K562 (cell line): ENCODE data around the gene PLCD1. TPM values are rescaled to one million over a fixed set of nuclear protein-coding genes. Genes with fewer than 3 reads are reported as not detected.

Experiments used
- ATF6 ChIP-seq: sonication (generic); formaldehyde crosslinking; IDR thresholded peaks from 2 replicates; pipeline ENCODE4 v1.4.0; 2020; ENCODE audit warnings: mild to moderate bottlenecking, missing genetic modification reagents
- BCLAF1 ChIP-seq, 2 experiments: fragments of 450-650 bp in 1 of 2; IDR thresholded peaks; 2 replicates each; pipeline ENCODE4 v1.6.1; 2011 to 2017; ENCODE audit warnings: low read depth in 2 of 2, antibody characterized with exemption in 1 of 2, borderline replicate concordance in 1 of 2, low read length in 1 of 2, mild to moderate bottlenecking in 1 of 2, mixed read lengths in 1 of 2; ENCODE audit not compliant: control insufficient read depth in 1 of 2
- DPF2 ChIP-seq: fragments of 450-650 bp; IDR thresholded peaks from 2 replicates; pipeline ENCODE4 v1.6.1; 2016
- ELF1 ChIP-seq: fragments of 200-800 bp; sonication (Bioruptor generic); IDR thresholded peaks from 2 replicates; pipeline ENCODE4 v1.6.1; 2016; ENCODE audit warnings: missing genetic modification characterization, missing compliant biosample characterization
- FOXJ2 ChIP-seq: fragments of 200-800 bp; sonication (Bioruptor generic); IDR thresholded peaks from 2 replicates; pipeline ENCODE4 v1.6.1; 2016; ENCODE audit warnings: missing genetic modification characterization, missing compliant biosample characterization
- HSF4 ChIP-seq: fragments of 250-450 bp; sonication (Bioruptor Pico); IDR thresholded peaks from 2 replicates; pipeline ENCODE4 v2.1.2; 2022; ENCODE audit warnings: mild to moderate bottlenecking, moderate library complexity, borderline replicate concordance
- KAT7 ChIP-seq: sonication (generic); formaldehyde crosslinking; IDR thresholded peaks from 2 replicates; pipeline ENCODE4 v1.8.0; 2022; ENCODE audit warnings: missing genetic modification reagents, mild to moderate bottlenecking, borderline replicate concordance
- MED1 ChIP-seq: sonication (generic); formaldehyde crosslinking; IDR thresholded peaks from 2 replicates; pipeline ENCODE4 v1.8.1; 2023; ENCODE audit warnings: missing genetic modification reagents, borderline replicate concordance
- MNT ChIP-seq, 2 experiments: fragments of 450-650 bp; conservative IDR thresholded peaks; 2 replicates each; pipeline ENCODE4 v1.6.1; 2017; ENCODE audit warnings: mild to moderate bottlenecking in 2 of 2, moderate library complexity in 2 of 2
- MXD1 ChIP-seq: fragments of 250-450 bp; sonication (Bioruptor Pico); IDR thresholded peaks from 2 replicates; pipeline ENCODE4 v1.8.0; 2021; ENCODE audit warnings: borderline replicate concordance, mild to moderate bottlenecking, moderate library complexity; ENCODE audit not compliant: poor library complexity, severe bottlenecking
- PCBP1 ChIP-seq: fragments of 200-400 bp; formaldehyde crosslinking; IDR thresholded peaks from 2 replicates; pipeline ENCODE4 v1.6.1; 2018; ENCODE audit warnings: mild to moderate bottlenecking, low read depth, low read length; ENCODE audit not compliant: poor library complexity, severe bottlenecking
- RFX7 ChIP-seq: fragments of 250-450 bp; sonication (Bioruptor Pico); IDR thresholded peaks from 2 replicates; pipeline ENCODE4 v1.5.1; 2021; ENCODE audit warnings: mild to moderate bottlenecking
- SNAPC5 ChIP-seq: fragments of 250-450 bp; sonication (Bioruptor Pico); IDR thresholded peaks from 2 replicates; pipeline ENCODE4 v1.8.0; 2021; ENCODE audit warnings: moderate library complexity, mild to moderate bottlenecking, inconsistent platforms
- STAT5A ChIP-seq: IDR thresholded peaks from 2 replicates; pipeline ENCODE4 v1.6.1; 2012; ENCODE audit warnings: low read length, inconsistent platforms, borderline replicate concordance
- TBP ChIP-seq: optimal IDR thresholded peaks from 2 replicates; pipeline ENCODE3; 2011; ENCODE audit warnings: low read depth, low read length, improper control_type of control experiment
- TRIM25 ChIP-seq: fragments of 450-650 bp; IDR thresholded peaks from 2 replicates; pipeline ENCODE4 v1.7.0; 2016; ENCODE audit warnings: borderline replicate concordance
- ZNF395 ChIP-seq: fragments of 200-800 bp; sonication (Bioruptor generic); IDR thresholded peaks from 2 replicates; pipeline ENCODE4 v1.6.1; 2017; ENCODE audit warnings: missing genetic modification characterization, missing compliant biosample characterization
- polyA plus RNA-seq, 8 experiments: library from polyadenylated mRNA; depleted of rRNA in 4 of 8; stranded (reverse) in 5 of 8; unstranded in 3 of 8; fragments of >200 nt; fragmentation: Nextera tagmentation in 2 of 8; fragmentation: Illumina TruSeq in 1 of 8; extraction: Ambion mirVana in 2 of 8; extraction: Trizol in 1 of 8; gene quantifications; 2 replicates each; pipeline versions ENCODE4 v1.2.1 to v1.2.3, GENCODE V29; 2011 to 2014; ENCODE audit warnings: inconsistent platforms in 1 of 8, missing spikeins in 1 of 8
- total RNA-seq, 7 experiments: library from RNA; depleted of rRNA in 6 of 7; stranded (reverse); fragments of >200 nt in 6 of 7; fragmentation: Illumina TruSeq in 2 of 7; extraction: Trizol in 2 of 7; gene quantifications; 2 replicates each; pipeline versions ENCODE4 v1.2.1 to v1.2.3, GENCODE V29; 2011 to 2021; ENCODE audit warnings: low replicate concordance in 1 of 7

PLCD1 gene
- total and polyA plus RNA-seq, 9 of the 15 experiments (the other 6 are each of a cell fraction or from before 2014, with no cell fraction given): 5.4 to 209 (median 116) TPM

- TF ChIP-seq PCBP1: no peak
- no peak for TF ChIP-seq FOXJ2 (tag)
- TF ChIP-seq ATF6 (CRISPR knock-in tag): no peak
- TF ChIP-seq BCLAF1 (IDR thresholded peaks at IDR 0.05; ENCODE audit: borderline replicate concordance in 1 of 2, control insufficient read depth in 1 of 2, low read depth in 2 of 2, low read length in 1 of 2): no peak
- no peak for TF ChIP-seq TRIM25
- 0 out of 2 replicates have a peak, but pooled peaks have one; percentile 51 for TF ChIP-seq HSF4 (CRISPR knock-in tag)
- TF ChIP-seq STAT5A: no peak
- TF ChIP-seq ZNF395: no peak
- no peak for TF ChIP-seq SNAPC5 (CRISPR knock-in tag)
- no peak for TF ChIP-seq DPF2
- no peak for TF ChIP-seq MNT (conservative IDR thresholded peaks at IDR 0.05)
- no peak for TF ChIP-seq KAT7 (CRISPR knock-in tag)
- no peak for TF ChIP-seq MXD1 (CRISPR knock-in tag)
- no peak for TF ChIP-seq RFX7 (CRISPR knock-in tag)
- no peak for TF ChIP-seq MED1 (CRISPR knock-in tag)
- TF ChIP-seq ELF1 (tag): no peak
- no peak for TF ChIP-seq TBP
Measured at GRCh38 chr3:37987751-37988179, 41.7 kb downstream of the PLCD1 start (continued).
